ENCODE measurements around the gene SMPD2.

DNA sequence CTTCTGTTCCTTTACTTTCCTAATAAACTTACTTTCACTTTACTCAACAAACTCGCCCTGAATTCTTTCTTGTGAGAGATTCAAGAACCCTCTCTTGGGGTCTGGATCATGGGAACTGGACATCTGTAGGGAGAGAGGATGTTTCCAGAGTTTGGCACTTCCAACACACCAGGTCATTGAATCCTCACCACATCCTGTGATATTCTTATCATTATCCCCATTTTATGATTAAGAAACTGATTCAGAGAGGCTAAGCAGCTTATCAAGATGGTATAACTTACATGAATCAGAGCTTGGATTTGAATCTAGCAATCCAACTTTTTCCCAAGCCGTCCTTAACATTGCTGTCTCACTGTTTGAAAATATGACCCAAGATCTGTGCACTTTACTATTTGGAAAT is 15.6 kb upstream of the SMPD2 start:
- TF ChIP-seq CTCF (IDR thresholded peaks at IDR 0.05) (no peak), POLR2AphosphoS5 (IDR thresholded peaks at IDR 0.05; ENCODE audit: low read depth, low read length) (no peak), SIN3A (IDR thresholded peaks at IDR 0.05; ENCODE audit: borderline replicate concordance, insufficient read depth, low read depth, low read length) (no peak)
- TF ChIP-seq, protein P1, sequence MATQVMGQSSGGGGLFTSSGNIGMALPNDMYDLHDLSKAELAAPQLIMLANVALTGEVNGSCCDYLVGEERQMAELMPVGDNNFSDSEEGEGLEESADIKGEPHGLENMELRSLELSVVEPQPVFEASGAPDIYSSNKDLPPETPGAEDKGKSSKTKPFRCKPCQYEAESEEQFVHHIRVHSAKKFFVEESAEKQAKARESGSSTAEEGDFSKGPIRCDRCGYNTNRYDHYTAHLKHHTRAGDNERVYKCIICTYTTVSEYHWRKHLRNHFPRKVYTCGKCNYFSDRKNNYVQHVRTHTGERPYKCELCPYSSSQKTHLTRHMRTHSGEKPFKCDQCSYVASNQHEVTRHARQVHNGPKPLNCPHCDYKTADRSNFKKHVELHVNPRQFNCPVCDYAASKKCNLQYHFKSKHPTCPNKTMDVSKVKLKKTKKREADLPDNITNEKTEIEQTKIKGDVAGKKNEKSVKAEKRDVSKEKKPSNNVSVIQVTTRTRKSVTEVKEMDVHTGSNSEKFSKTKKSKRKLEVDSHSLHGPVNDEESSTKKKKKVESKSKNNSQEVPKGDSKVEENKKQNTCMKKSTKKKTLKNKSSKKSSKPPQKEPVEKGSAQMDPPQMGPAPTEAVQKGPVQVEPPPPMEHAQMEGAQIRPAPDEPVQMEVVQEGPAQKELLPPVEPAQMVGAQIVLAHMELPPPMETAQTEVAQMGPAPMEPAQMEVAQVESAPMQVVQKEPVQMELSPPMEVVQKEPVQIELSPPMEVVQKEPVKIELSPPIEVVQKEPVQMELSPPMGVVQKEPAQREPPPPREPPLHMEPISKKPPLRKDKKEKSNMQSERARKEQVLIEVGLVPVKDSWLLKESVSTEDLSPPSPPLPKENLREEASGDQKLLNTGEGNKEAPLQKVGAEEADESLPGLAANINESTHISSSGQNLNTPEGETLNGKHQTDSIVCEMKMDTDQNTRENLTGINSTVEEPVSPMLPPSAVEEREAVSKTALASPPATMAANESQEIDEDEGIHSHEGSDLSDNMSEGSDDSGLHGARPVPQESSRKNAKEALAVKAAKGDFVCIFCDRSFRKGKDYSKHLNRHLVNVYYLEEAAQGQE (IDR thresholded peaks at IDR 0.05; ENCODE audit: insufficient read depth in 1 of 2, low read depth in 2 of 2, low read length in 1 of 2) = no peak
